NCI-H2171 treated with DMSO at 0.1 percent for 48 hours (cell line): Measurements from ENCODE around the gene PPP1R12C.
"Not testable (repeated sequence)": the region's sequence is repeated elsewhere in the genome, so short reads cannot be mapped to it uniquely, and the experiment has no call there.

Source experiments
- DNase-seq: peaks from one replicate; lab custom pipeline; 2025; lab: John Stamatoyannopoulos, UW

Gene PPP1R12C

DNA sequence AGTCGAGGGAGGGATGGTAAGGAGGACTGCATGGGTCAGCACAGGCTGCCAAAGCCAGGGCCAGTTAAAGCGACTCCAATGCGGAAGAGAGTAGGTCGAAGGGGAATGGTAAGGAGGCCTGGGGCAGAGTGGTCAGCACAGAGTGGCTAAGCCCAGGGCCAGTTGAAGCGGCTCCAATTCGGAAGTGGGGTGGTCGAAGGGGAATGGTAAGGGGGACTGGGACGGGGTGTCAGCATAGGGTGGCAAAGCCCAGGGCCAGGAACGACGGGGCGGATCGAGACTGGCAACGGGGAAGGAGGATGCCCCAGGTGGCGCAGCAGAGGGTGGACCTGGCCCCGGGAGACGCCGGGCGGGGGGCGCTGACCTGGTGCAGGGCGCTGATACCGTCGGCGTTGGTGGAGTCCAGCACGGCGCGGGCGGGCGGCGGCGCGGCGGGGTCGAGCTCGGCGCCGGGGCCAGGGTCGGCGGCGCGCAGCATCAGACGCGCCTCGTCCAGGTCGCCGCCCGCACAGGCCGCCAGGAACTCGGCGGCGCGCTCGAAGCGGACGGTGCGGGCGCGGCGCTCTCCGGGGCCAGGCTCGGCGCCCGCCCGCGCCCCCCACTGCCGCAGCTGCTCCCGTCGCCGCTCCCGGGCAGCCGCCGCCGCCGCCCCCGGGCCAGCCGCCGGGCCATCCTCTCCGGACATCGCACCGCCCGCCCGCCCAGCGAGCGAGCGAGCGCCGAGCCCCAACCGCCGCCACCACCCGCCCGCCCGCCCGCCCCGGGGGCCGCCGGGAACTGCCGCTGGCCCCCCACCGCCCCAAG, at the start of gene PPP1R12C:
PPP1R12C (minus strand) TSS at position 779 of the 804 bp plus-strand sequence; CDS start at position 685, 94 bp downstream.
- DNase-seq, result no peak

DNA sequence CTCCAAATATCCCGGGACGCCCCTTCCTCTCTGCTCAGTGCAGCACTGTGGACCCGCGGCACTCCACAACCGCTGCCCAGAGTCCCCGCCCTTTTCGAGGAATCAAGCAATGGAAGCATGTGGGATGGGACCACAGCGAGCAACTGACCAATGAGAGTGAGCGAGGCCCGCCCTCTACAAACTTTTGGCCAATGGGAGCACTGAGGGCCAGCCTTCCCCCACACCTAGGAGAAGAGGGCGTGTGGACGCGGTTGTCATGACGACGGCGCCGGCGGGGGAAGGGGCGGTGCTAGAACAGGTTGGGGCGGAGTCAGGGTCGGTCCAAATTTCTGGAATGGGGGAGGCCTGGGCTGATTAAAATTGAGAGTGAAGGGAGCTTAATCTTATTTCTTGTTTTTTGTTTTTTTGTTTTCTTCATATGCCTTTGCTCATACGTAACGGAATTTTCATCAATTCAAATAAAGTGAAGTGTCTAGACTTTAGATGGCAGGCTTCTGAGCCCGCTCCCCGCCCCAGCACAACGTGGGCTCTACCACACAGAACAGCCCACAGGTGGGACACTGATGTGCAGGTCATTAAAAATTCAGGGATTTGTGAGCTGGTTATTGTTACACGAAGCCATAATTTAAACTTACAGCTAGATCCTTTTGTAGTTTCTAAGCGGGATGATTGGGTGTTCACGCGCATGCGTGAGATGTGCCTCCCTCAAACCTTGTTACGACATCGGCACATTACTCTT, 49.3 kb upstream of the PPP1R12C start, which contains the start of gene DNAAF3:
DNAAF3 (minus strand) TSS at position 84 of the 739 bp plus-strand sequence. CDS start 200 bp downstream, outside the sequence.
- peak; percentile 97 for DNase-seq

- DNase-seq, result peak; percentile 86
Observed at GRCh38 chr19:55165952-55166529, 48.6 kb upstream of the PPP1R12C start.

GRCh38 chr19:55161571-55162322, 44.3 kb upstream of the PPP1R12C start:
- DNase-seq, result no peak

DNA sequence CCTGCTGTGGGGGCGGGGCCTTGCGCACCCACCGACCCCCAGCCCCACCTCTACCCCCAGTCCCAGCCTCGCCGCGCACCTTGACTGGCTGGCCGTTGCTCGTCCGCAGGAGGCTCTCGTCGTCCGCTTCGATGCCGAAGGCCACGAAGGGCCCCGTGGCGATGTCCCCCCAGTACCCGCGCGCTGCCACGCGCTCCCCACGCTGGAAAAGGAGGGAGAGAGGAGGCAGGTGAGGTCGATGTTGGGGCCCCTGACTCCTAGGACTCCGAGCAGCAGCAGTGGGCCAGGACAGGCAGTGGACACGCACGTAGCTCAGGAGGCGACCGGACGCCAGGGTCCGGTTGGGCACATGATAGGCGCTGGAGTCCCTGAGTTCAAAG, 43.5 kb upstream of the PPP1R12C start:
- DNase-seq, result no peak

DNA sequence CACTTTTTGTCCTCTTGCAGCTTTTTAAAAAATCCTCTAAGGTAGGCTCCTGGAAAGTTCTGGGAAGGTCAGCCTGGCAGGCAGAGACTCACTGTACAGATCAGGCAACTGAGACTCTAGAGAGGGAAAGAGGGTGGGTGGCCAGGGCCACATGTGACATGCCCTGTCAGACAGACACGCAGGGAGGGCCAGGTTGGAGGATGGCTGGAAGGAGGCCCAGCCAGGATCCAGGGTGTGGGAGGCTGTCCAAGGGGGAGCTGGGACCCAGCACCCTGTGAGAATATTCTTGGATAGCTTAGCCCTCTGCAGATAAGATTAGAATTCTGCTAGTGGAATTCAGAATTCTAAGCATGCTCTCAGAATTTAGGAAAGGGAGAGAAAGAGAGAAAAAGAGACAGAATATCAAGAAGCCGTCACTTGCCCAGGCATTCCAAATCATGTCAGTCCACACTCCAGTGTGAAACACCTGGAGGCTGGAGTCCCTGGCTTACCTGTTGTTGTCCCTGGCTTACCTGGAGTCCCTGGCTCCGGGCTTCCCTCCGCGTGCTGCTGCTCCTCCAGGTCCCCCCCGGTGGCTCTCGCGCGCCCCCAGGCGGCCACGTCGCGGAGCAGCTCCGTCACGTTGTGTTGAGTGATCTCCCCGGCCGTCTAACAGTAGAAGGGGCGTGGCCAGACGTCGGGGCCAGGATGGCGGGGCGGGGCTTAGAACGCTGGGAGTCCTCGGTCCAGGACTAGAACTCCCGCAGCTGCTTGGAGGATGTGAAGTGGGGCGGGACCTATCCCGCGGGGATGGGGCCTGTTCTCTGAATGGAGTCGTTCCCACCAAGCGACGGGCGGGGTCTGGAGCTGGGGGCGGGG, 42.9 kb upstream of the PPP1R12C start:
- DNase-seq, result peak; percentile 93

GRCh38 chr19:55158848-55159749, 41.7 kb upstream of the PPP1R12C start:
- DNase-seq, result no peak

GRCh38 chr19:55158423-55158822, 41.0 kb upstream of the PPP1R12C start:
- DNase-seq, result no peak

GRCh38 chr19:55157064-55157908, 39.8 kb upstream of the PPP1R12C start, which contains the start of gene TNNI3:
TSS of gene TNNI3 (minus strand) at chr19:55157732. CDS start at chr19:55157589, 143 bp downstream.
- DNase-seq, result no peak

DNA sequence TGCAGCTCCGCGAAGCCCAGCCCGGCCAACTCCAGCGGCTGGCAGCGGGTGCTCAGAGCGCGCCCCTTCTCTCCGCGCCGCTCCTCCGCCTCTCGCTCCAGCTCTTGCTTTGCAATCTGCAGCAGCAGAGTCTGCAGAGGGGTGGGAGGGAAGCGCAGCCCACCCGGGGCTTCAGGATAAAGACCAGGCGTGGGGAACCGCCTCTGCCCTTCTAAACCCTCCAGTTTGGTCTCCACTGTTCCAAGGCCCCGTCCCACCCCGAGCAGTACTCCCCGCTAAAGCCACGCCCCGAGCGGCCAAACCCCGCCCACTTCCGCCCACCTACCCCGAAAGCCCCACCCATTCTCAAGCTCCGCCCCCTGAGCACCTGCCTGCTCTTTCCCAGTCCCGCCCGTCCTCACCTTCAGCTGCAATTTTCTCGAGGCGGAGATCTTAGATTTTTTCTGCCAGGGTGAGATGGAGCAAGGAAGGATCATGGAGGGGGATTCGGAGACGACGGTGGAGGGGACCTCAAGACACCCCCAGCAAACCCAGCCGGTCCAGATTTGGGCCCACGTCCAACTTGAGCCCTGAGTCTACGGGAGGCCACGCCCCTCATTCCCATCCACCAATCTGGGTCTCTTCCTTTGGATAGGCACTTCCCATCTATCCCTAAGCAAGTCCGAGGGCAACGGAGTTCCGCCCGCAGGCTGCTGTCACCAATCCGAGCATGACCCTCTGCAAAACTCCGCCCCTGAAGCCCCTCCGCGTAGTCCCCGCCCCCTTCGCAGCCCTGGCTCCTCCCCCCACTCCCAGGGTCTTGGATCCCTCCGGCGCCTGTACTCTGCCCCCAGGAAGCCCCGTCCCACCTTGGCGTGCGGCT, 39.0 kb upstream of the PPP1R12C start:
- no peak for DNase-seq

GRCh38 chr19:55155784-55156183, 38.3 kb upstream of the PPP1R12C start:
- DNase-seq, result not testable (repeated sequence)

DNA sequence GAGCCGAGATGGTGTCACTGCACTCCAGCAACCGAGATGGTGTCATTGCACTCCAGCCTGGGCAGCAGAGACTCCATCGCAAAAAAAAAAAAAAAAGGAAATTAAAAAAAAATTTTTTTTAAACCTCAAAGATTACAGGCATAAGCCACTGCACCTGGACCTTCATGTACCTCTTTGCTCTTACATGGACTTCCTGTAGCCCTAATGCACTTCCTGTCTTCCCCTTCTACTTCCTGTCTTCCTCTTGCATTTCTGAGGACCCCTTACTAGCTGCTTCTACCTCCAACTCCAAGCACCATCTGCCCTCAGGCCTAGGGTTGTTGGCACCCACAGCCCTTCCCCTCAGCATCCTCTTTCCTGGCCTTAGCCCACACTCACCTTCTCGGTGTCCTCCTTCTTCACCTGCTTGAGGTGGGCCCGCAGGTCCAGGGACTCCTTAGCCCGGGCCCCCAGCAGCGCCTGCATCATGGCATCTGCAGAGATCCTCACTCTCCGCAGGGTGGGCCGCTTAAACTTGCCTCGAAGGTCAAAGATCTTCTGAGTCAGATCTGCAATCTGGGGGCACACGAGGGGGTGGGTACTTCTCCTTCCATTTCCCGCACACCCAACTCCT, 36.3 kb upstream of the PPP1R12C start:
- DNase-seq, result no peak

GRCh38 chr19:55152017-55152416, 34.6 kb upstream of the PPP1R12C start:
- DNase-seq, result peak; percentile 99

GRCh38 chr19:55149078-55150003, 31.9 kb upstream of the PPP1R12C start, which contains the start of gene TNNT1:
TSS of gene TNNT1 (minus strand) at chr19:55149206. CDS start at chr19:55147157, 2,049 bp downstream.
- DNase-seq, result no peak

DNA sequence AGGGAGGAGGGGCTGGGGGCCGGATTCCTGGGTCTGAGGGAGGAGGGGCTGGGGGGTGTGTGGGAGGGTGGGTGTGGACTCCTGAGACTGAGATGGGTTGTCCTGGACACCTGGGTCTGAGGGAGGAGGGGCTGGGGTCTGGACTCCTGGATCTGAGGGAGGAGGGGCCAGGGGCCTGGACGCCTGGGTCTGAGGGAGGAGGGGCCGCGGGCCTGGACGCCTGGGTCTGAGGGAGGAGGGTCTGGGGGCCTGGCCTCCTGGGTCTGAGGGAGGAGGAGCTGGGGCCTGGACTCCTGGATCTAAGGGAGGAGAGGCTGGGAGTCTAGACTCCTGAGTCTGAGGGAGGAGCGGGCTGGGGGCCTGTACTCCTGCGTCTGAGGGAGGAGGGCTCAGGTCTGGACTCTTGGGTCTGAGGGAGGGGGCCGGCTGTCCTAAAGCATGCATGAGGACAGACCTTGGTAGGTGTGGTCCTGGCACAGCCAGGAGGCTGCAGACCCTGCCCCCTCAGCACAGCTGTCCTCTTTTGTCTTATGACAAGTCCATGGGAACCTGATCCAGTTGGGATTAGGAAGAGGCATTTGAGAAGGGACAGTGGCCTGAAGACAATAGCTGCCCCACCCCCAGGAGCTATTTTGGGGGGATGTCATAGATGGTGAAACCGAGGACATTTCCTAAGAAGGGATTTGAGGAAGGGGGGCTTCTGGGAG, 30.3 kb upstream of the PPP1R12C start:
- no peak for DNase-seq
